Ovary (tissue), 3 donors: ENCODE data around the gene TRNAU1AP.

ENCODE experiments used
- EP300 ChIP-seq: sonication (generic); formaldehyde crosslinking; IDR thresholded peaks from one replicate; pipeline ENCODE4 v1.6.1; 2017; ENCODE audit warnings: antibody characterized with exemption
- POLR2A ChIP-seq: fragments of 450-650 bp; IDR thresholded peaks from one replicate; pipeline ENCODE4 v1.6.1; 2017; ENCODE audit warnings: antibody characterized with exemption, mild to moderate bottlenecking, moderate library complexity
- TF ChIP-seq, protein P1 (sequence below), 3 donors: fragments of 450-650 bp in 2 of 3; fragments of 200-600 bp in 1 of 3; IDR thresholded peaks; one replicate each; pipeline versions ENCODE4 v1.5.1 to v1.8.0; 2016 to 2022; ENCODE audit warnings: antibody characterized with exemption in 3 of 3, mild to moderate bottlenecking in 1 of 3
- donor health status: DM: no; HTN: no; CAD: no.

DNA sequence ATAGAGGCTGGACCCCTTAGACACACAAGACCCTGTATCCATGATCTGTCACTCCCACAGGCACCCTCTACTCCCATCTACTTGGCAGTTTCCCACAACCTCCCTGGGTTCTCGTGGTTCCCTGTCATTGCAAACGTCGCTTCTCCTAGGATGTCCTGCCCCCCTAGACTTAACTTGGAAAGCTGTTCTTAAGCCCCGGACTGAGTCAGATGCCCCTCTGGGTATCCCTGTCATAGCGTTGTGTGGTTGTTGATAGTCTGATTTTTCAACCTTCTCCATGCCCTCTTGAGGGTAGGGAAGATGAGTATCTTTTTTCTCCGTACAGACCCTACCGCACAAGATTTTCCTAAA is 35.3 kb upstream of the TRNAU1AP start:
- TF ChIP-seq POLR2A (no peak), EP300 (no peak)
- TF ChIP-seq, protein P1, sequence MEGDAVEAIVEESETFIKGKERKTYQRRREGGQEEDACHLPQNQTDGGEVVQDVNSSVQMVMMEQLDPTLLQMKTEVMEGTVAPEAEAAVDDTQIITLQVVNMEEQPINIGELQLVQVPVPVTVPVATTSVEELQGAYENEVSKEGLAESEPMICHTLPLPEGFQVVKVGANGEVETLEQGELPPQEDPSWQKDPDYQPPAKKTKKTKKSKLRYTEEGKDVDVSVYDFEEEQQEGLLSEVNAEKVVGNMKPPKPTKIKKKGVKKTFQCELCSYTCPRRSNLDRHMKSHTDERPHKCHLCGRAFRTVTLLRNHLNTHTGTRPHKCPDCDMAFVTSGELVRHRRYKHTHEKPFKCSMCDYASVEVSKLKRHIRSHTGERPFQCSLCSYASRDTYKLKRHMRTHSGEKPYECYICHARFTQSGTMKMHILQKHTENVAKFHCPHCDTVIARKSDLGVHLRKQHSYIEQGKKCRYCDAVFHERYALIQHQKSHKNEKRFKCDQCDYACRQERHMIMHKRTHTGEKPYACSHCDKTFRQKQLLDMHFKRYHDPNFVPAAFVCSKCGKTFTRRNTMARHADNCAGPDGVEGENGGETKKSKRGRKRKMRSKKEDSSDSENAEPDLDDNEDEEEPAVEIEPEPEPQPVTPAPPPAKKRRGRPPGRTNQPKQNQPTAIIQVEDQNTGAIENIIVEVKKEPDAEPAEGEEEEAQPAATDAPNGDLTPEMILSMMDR (IDR thresholded peaks at IDR 0.05): no peak
